GM12878 (cell line): ENCODE results near the gene ABCA13. TPM values are rescaled to one million over a fixed set of nuclear protein-coding genes. Genes with fewer than 3 reads are reported as not detected.

Experiments
- BMI1 ChIP-seq: fragments of 450-650 bp; IDR thresholded peaks from 2 replicates; pipeline ENCODE4 v1.6.1; 2016; ENCODE audit warnings: mild to moderate bottlenecking, moderate library complexity, borderline replicate concordance
- GABPA ChIP-seq: IDR thresholded peaks from 2 replicates; pipeline ENCODE4 v1.6.1; 2014; ENCODE audit warnings: antibody characterized with exemption, low read depth, mild to moderate bottlenecking, inconsistent platforms
- NKRF ChIP-seq: fragments of 450-650 bp; conservative IDR thresholded peaks from 2 replicates; pipeline ENCODE4 v1.6.1; 2017; ENCODE audit warnings: mild to moderate bottlenecking, moderate library complexity
- NR2C1 ChIP-seq: fragments of 450-650 bp; IDR thresholded peaks from 2 replicates; pipeline ENCODE4 v1.6.1; 2017; ENCODE audit warnings: antibody characterized with exemption, mild to moderate bottlenecking, moderate library complexity
- POU2F2 ChIP-seq: IDR thresholded peaks from 3 replicates; pipeline ENCODE4 v1.6.1; 2011; ENCODE audit warnings: low read depth, mild to moderate bottlenecking, low read length, borderline replicate concordance
- SP1 ChIP-seq: IDR thresholded peaks from one replicate; pipeline ENCODE4 v1.6.1; 2011; ENCODE audit warnings: low read depth, low read length
- ZBTB40 ChIP-seq: fragments of 450-650 bp; IDR thresholded peaks from 2 replicates; pipeline ENCODE4 v1.6.1; 2016; ENCODE audit warnings: mild to moderate bottlenecking, moderate library complexity, borderline replicate concordance
- ZNF622 ChIP-seq: fragments of 450-650 bp; IDR thresholded peaks from 2 replicates; pipeline ENCODE4 v1.6.1; 2017; ENCODE audit warnings: mild to moderate bottlenecking, inconsistent platforms
- polyA plus RNA-seq, 11 experiments: library from polyadenylated mRNA; depleted of rRNA in 4 of 11; unstranded in 6 of 11; stranded (reverse) in 5 of 11; fragments of >200 nt; fragmentation: Nextera tagmentation in 4 of 11; fragmentation: Illumina TruSeq in 1 of 11; extraction: Ambion mirVana in 4 of 11; extraction: Trizol in 1 of 11; gene quantifications; 1 replicate in 1 of 11; 2 replicates in 10 of 11; pipeline versions ENCODE4 v1.2.1 to v1.2.3, GENCODE V29; 2011 to 2016; ENCODE audit warnings: inconsistent platforms in 2 of 11, missing spikeins in 2 of 11, low read depth in 1 of 11
- total RNA-seq, 4 experiments: library from RNA; depleted of rRNA in 3 of 4; stranded (reverse); fragments of >200 nt in 3 of 4; fragmentation: Illumina TruSeq in 1 of 4; extraction: Trizol in 1 of 4; gene quantifications; 2 replicates each; pipeline versions ENCODE4 v1.2.1 to v1.2.3, GENCODE V29; 2013 to 2021

Gene ABCA13
- total and polyA plus RNA-seq, 10 of the 15 experiments (the other 5 are each of a cell fraction or from before 2014, with no cell fraction given) = under 0.01 to 0.98 (median 0.04) TPM; not detected in 2

- TF ChIP-seq ZBTB40 = no peak
- no peak for TF ChIP-seq BMI1
- no peak for TF ChIP-seq NKRF
- no peak for TF ChIP-seq SP1
- no peak for TF ChIP-seq ZNF622
- no peak for TF ChIP-seq GABPA
- TF ChIP-seq NR2C1 = no peak
- no peak for TF ChIP-seq POU2F2
- TF ChIP-seq, all 136 proteins: peak for 0
Measured at GRCh38 chr7:48502021-48502420, 330.8 kb downstream of the ABCA13 start (continued).
